PC-3 (cell line): ENCODE data around the gene NUP153.

ENCODE experiments used
- CTCF ChIP-seq: fragments of 300-600 bp; sonication (generic); conservative IDR thresholded peaks from 2 replicates; pipeline ENCODE4 v1.5.1; 2017; ENCODE audit warnings: antibody characterized with exemption, low read depth, mild to moderate bottlenecking, low read length
- EZH2phosphoT487 ChIP-seq: fragments of 300-600 bp; sonication (generic); IDR thresholded peaks from 2 replicates; pipeline ENCODE4 v1.6.1; 2018; ENCODE audit warnings: mild to moderate bottlenecking, antibody characterized with exemption, low read length, borderline replicate concordance

- no peak for TF ChIP-seq CTCF
- TF ChIP-seq EZH2phosphoT487: no peak
Measured at GRCh38 chr6:17679726-17680125, 27.0 kb downstream of the NUP153 start.
